NCI-H82 treated with DMSO at 0.1 percent for 48 hours (cell line): ENCODE results near the gene MAML3.
A peak's percentile ranks its signal among the peaks of the same experiment; 100 is the strongest.

Source experiments
- DNase-seq: peaks from one replicate; lab custom pipeline; 2025; ENCODE audit not compliant: unreplicated experiment; lab: John Stamatoyannopoulos, UW

MAML3 gene

DNA sequence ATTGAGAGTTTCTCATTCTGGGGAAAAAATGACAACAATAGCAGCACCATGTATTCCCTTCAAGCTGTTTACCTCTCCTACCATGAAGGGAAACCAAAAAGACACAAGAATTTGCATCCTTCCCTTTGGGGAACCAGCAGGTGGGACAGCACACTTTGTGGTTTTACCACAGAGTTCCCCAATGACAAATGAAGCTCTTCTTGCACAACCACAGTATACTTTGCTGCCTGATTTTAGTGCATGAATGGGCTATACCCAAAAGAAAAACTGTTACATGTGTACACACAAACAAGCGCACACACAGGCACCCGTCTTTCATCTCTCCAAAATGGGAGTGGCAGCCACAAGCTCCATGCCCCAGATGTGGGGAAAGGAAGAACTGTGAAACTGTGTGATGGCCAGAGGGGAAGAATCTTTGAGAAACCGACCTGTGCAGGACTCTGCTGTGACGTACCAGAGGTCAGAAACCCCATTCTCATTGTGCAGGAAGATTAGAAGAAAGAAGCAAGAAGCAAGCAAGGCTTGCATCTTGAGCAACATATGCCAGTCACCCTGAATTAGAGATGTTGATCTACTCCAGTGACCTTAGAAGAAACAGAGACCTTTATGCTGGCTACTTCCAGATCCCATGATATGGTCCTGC lies 2.7 kb upstream of the MAML3 start:
- no peak for DNase-seq

DNA sequence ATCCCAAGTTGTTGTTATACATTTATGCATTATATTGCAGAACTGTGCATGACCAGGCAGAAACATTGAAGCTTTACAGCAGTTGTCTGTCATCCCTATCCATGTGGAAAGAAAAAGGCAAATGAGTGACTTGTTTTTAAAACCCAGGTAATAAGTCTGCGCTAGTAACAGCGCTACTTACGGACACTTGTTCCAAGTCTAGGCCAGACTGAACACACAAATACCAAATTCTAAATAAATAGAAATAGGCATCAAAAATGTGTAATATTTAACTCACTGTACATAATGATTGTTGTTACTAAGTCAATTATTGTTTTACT lies 548 bp upstream of the MAML3 start:
- DNase-seq = no peak

DNA sequence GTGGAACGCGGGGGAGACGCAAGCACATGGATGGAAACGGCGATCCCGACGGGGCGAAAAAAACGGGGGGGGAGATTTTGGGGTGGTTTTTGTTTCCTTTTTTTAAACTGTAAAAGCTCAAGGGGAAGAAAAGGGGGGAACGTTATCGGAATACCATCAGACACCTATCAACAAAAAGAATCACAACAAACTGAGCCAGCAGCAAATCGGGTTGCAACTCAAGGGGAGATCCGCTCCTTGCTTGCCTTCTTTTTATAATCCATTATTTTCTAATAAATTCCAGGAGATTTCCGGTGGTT lies 616 bp downstream of the MAML3 start:
- no peak for DNase-seq

DNA sequence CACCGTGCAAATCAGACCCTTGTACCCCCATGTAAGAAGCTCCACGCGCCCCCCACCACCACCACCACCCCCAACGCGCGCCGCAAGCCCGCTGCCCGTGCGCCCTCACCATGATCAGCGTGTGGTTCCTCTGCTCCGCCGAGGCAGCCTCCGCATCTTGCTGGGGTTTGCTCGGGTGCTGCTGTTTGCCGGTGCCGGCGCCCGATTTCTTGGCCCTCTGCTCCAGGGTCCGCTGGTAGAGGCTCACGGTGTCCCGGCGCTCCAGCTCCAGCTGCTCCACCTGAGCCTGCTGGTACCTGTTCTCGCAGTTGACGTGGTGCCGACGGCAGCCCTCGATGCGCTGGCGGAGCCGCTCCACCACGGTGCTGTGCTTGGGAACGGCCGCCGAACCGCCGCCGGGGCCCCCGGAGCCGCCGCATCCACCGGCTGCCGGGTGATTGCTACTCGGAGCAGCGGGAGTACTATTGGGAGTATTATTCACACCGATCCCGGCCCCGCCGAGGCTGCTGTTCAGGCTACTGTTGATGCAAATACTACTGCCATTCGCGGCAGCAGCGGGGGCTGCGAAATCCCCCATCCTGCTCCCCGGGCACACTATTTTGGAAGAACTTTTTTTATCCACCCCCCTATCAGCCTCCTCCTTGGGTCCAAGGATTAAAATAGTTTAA lies 1.1 kb downstream of the MAML3 start:
- DNase-seq = no peak

DNA sequence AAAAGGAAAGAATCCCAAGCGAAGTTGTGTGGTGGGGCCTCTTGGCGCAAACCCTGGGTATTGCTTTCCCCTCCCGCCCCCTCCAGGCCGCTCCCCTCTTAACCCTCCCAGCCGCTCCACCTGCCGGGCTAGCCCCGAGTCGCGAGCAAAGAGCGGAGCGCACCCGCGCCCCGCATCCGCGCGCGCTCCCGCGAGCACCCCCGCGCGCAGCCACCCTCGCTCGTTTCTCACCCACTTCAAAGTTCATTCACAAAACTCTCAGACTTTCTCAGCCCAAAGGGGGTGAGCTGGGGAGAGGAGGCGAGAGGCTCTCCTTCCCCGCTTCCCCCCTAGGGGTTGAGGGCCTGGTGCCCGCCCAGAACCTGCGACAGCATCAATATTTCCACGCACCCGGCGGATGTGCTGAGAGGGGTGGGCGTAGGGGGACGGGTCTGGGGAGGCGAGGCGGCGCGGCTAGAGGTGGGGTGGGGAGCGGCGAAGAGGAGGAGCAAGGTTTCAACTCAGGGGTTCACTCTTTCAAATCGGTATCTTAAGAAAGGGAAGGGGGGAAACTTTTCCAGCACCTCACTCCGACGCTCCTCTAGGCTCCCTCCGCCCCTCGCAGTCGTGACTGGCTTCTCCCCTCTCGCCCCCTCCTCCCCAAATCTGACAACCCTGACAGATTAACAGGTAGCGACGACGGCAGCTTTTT lies 1.8 kb downstream of the MAML3 start:
- DNase-seq = peak; percentile 10

DNA sequence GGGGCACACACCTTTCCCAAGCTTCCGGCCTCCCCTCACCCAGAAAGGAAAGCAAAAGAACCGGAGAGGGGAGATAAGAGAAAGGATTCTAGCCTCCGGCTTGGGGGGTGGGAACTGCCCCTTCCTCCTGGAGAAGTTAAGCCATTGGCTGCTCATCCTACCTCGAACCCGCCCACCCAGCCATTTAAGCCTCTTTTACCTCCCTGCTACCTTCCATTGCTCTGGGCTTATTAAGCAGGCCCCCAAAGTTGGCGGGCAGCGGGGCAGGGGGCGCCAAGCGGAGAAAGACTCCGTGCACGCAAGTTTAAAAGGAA lies 2.3 kb downstream of the MAML3 start:
- peak; percentile 92 for DNase-seq

DNA sequence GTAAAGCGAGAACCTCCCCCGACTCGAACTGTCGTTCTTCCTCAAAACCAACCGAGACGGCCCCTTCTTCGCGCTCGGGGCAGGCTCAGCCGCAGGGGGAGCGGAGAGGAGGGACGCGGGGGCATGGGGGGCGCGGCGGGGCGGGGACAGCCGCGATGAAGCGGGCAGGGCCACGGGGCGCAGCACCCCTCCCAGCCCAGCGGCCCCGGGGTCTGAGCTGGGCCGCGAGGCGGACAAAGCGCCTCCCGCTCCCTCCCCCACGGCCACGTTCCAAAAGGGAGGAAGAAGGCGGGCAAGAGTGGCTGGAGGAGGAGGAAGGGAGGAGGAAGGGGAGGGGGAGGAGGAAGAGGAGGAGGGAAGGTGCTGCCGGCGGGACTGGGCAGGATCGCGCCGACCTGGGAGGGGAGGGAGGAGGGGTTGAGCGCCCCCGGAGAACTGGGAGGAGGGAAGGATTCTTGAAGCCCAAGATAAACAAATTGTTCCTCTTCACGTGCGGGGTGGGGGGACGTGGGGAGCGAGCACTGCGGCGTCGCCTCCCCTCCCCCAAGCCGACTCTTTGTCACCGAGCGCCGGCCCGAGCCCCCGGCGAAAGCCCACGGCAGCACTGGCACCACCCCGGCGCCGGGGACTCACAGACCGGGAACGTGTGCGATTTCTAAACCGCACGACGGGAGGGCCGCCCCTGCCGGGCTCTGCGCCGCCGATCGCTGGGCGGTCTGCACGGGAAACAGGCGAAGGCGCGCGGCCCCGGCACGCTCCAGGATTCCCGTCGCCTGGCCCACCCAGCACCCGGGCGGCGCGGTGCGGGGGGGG lies 2.9 kb downstream of the MAML3 start:
- peak; percentile 56 for DNase-seq

DNA sequence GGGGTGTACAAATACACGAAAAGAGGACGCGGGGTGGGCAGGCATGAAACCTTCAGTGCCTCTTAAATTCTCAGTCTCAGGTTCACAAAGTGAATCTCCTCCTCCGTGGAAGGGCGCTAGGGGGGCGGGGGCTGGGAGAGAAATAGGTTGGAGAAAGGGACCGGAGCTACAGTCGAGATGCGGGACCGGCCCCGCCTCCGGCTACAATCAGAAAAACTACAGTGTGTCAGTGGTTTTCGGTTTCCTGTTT lies 3.4 kb downstream of the MAML3 start:
- DNase-seq = no peak

DNA sequence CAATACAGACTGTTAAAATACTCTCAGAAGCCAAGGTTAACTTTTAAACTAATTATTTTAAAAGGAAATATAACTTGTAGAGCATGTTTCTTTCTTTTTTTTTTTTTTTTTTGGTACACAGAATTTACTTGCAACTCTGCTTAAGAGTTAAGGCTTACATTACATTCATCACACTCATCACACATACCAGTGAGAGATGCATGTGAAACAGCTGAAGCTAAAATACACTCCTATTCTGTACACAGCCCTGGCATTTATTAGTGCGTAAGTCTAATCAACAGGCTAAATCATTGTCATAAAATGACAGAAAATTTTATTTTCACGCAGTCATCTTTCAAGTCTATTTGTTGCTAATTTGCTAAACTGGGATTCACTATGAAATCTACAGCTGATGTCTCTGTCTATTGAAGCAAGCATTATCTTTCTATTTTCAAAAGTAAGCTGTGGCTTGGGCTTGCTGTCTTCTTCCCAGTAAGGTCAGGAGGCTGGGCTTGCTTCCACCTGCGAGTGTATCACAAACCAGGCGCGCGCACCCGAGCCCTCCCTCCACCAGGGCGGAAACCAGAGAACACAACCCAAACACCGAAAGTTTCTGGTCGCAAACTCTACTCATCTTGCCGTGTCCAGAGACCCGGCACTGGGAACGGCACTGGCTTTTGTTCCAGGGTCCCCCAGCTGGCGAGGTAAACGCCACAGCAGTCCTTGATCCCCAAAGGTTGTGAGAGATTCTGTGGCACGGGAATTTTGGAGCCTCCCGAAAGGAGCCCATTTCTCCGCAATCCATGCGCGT lies 3.9 kb downstream of the MAML3 start:
- DNase-seq = no peak

DNA sequence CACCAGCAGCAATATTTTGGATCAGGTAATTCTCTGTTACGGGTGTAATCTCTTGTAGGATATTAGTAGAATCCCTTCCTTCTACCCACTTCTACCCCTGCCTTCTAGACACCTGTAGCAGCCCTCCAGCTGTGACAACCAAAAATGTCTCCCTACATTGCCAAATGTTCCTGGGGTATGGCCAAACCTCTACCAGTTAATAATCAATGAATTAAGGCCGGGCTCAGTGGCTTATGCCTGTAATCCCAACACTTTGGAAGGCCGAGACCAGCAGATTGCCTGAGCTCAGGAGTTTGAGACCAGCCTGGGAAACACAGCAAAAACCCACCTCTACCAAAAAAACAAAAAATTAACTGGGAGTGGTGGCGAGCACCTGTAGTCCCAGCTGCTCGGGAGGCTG lies 9.9 kb downstream of the MAML3 start:
- no peak for DNase-seq

DNA sequence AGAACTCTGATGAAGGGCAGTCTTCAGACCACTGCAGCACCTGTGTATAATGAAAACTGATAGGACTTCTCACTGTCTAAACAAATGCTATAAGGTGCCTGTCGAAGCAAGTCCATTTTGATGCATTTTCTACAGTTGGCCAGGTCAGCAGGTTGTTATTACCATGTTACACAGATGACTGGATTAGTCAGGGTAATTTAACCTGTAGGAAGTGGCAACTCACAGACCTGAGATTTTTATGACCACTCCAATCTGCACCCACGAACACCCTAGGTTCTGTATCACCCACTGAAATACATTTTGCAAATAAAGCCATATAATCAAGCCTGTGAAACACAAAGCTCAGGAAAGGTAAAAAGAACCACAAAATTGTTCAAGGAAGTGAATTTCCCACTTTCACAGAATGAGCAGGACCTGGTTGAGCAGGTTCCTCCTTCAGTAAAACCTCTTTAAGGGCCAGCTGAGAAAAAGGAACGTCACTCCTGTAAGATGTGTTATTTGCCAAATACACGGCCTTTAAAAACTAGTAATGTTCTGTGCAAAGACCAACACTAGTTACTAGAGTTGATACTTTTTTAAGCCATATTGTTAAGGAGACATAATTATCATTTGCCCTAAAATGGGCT lies 12.7 kb downstream of the MAML3 start:
- no peak for DNase-seq

DNA sequence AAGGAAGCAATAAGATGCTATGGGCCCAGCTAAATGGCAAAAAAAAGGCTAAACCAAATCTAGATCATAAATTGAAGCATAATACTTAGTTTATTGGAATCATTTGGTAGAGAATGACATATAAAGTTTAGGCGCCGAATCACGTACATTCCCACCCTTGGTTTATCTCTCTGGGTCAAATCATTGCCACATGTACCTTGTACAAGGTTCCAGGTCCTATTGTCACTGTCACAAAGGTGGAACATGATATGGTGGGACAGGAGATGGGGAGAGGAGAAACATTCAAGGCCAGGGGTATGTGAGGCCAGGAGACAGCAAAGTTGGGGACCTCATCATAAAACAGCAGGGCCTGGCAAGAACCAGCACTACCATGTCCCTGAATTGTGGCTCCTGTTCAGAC lies 13.4 kb downstream of the MAML3 start:
- DNase-seq = no peak

DNA sequence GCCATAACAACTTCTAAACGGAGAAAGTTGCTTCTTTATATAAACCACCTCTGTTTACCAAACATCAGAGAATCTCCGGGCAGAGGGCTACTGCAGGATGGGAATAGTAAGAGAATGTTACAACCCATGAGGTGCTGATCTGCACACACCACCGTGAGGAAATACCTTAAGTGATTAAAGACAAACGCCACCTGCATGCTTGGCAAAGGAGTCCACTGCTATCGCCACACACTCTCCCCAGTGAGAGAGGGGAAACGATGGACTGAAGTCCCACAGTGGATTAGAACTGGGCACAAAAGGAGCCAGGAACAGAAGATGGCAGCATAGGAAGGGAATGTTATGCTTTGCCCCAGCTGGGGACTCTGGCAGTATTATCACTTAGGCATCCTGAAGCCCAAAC lies 15.6 kb downstream of the MAML3 start:
- DNase-seq = no peak

DNA sequence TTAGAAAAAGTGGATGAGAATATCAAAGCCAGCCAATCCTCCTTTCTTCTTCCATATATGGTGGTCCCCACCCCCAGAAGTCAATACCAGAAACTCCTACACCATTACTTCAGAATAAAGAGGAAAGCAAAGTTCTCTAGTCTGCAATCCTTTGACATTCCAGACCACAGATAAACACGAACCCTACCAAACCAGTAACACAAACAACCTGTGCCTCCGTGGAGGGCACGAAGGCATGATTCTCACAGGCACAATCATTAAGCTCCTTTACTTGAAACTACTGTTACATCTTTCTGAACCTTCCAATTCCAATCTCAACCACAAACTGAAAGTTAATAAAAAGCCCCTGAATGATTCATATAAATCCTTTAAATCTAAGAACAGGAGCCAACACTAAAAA lies 16.3 kb downstream of the MAML3 start:
- DNase-seq = no peak

DNA sequence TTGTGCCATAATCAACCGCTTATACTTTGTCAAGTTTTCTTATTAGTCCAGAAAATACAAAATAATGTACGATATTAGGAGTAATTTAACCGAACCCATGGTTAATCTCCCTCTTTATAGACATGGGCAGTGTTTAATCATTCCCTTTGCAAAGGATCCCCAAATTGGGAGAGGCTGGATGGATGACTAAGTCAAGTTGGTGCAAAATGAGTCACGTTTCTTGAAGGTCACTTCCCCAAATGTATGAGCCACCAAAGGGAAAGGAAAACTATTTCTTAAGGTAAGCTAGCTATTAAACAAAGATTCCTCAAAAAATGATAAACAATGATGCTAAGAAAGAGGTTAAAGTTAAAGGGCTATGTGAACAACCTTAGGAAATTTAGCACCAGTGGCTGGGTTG lies 17.5 kb downstream of the MAML3 start:
- no peak for DNase-seq

DNA sequence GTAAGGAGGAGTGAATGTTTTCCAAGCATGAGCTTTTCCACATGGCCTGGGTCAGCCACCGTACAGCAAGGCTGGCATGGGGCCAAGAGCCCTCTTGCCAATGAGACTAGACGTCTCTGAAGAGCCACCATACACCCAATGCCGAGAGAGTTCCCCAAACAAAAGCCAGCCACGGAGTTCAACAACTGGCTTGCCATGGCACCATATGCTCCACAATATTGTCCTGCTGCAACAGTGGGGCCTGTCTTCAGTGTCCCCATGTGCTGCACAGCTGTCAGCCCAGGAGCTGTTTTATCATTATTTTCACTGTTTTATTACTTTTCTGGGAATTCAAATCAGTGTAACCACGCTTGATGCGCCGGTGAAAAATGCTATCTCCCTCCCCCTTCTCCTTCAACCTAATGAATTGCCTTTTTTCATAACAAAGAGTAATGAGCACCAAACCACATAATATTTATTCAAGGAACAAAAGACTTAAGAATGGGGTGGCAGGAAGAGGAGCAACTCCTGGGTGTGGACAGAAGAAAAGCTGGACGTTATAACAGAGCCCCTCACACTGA lies 18.4 kb downstream of the MAML3 start:
- peak; percentile 17 for DNase-seq

DNA sequence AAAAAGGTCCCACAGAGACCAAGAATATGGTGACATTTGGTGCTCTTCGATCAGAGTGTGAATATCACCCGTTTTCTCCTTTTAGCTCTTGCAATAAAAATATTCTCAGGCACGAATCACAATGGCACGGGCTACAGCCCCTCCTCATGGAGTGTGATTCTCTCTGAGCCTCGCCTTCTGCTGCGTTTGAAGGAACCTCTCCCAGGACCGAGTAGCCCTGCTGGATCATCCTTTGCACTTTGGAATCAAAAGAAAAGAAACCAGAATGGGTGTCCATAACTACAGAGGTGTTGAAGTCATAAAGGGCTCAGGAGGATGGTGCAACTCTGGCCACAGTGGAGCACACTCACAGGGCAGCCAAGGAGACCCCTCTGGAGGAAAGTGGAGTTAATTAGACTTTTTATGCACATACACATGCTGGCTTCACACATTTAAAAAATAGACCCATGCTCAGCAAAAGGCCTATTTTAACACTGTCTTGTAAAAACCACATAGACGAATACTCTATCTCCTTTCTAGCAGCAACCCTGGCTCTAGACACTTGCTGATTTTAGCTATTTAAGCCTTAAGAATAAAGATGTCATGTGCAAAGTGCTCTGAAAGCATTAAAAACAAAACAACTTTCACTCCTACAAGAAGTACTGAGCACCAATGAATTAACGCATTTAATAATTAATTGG lies 19.1 kb downstream of the MAML3 start:
- no peak for DNase-seq

DNA sequence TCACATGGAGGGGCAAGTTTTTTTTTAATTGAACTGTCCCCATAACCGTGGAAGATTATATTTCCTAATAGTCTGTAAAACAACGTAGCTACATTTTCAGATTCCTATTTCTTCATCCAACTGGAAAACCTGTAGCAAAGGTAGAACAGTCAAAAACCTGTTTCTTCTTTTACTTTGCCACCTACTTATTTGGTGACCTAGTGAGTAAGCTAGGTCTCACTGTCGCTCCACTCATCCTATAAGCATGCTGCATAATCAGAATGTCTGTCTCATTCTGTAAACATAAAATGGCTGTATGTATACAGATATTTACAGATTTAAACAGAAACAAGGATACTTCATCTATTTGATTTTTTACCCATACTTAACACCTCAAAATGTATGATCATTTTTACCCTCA lies 20.4 kb downstream of the MAML3 start:
- no peak for DNase-seq

DNA sequence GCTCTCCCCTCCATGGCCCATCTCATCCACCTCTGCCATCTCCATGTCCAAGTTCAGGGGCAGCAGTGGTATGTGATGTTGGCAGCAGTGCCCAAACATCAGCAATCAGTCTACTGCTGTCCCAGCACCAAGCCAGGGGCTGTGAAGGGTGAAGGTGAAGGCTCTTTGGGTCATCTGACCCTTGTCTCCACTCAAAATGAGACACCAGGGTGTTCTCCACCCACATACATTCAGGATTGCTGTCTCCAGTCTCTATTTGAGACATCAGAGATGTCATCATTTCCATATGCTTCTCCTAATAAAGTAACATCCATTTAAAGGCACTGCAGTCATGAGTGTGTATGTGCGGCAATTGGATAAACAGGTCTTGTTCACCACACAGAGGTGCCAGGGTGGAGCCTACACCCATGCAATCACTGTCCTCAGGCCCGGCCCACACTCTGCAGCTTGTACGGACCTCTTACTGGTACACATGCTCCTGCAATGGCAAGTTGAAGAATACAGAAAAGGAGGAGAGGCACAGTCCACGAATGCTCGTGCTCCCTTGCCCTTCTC lies 22.2 kb downstream of the MAML3 start:
- no peak for DNase-seq

DNA sequence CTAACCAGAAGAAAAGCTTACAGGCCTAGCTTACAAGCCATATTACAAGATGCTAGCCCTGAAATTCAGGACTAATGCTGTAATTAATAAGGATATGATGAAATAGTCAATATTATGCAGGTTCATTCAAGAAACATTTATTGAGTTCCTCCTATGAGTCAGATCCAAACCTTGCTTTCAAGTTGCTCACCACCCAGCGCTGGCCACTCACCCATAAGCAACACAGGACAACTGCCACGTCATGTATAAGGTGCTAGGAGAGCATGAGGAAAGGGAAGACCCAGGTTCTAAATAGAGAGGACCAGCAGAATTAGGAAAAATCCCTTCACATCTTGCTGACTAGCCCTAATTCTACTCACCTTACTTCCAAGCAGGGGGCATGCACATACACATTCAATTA lies 23.3 kb downstream of the MAML3 start:
- no peak for DNase-seq
